A204.1 (cell line): ENCODE measurements around the gene ARHGAP26.
"Not testable (repeated sequence)": the region's sequence is repeated elsewhere in the genome, so short reads cannot be mapped to it uniquely, and the experiment has no call there.

Experiments used
- FAIRE-seq: peaks from 2 replicates; lab custom pipeline; 2012; peaks lifted over from hg19 to GRCh38; lab: Jason Lieb, UNC

Gene ARHGAP26

DNA sequence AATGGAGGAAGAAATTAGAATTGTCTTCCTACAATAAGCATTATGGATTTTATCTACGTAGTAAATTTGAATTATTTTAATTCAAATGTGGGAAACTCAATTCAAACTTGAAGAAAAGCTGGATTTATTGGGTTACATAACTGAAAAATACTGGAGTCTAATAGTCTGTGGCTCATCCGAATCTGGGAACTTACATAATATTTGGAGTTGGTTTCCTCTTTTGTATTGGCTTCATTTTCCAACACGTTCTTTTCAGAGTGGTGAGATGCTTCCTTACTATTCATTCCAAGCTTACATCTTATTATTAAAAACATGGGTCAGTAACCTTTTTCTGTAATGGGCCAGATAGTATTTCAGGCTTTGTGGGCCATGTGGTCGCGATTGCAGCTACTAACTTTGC is 164.8 kb downstream of the ARHGAP26 start:
- FAIRE-seq: no peak

DNA sequence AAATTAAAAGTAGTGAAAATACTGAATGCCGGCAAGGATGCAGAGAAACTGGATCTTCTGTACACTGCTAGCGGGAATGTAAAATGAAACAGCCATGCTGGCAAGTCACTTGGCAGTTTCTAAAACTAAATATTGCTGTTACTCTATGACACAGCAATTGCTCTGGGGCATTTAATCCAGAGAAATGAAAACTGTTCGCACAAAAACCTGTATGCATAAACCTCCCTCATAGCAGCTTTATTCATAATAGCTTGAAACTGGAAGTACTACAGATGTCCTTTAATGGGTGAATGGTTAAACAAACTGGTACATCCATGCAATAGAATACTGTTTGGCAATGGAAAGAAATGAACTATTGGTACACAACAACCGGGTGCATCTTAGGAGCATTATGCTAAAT is 167.2 kb downstream of the ARHGAP26 start:
- FAIRE-seq: no peak

DNA sequence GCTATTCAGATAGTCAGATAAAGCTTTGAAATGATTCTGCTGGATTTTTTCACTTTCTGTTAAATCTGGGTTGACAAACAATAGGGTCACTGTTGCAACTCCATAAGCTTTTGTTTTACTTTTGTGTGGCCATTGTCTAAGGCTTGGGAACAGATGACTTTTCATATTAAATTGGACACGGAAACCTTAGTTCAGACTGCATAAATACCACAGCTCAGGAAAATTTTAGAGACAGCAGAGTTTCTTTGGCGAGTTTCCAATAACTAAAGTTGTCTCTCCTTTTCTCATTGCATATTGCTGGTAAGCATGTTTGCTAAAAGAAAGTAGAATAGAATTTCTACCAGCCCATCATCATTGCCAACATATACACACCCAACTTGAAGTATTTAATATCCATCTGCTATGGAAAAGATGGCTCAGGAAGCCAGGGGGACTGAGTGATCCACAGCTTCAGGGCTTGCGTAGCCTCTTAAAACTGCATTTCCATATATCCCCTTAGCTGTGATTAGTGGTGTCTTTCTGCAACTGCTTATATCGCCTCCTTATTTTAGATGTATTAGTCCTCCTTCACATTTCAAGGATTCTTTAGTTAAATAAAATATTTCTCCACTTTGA is 168.2 kb downstream of the ARHGAP26 start:
- no peak for FAIRE-seq

DNA sequence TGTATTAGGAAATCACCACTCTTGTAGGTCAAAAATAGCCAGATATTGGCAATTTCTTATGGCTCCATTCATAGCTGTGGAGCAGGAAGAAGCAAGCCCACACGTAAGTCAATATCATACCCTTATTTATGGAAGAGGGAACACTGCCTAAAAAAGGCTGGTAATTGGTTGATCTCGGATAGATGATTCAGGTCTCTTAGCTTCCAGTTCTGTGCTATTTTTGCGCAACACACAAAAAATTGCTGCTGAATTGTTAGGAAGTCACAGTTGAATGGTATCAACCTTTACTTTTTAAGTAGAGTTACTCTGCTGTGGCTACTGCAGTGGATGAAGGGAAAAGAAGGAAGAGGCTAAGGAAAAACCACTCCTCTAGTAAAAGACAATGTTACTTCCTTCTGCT is 168.8 kb downstream of the ARHGAP26 start:
- no peak for FAIRE-seq

DNA sequence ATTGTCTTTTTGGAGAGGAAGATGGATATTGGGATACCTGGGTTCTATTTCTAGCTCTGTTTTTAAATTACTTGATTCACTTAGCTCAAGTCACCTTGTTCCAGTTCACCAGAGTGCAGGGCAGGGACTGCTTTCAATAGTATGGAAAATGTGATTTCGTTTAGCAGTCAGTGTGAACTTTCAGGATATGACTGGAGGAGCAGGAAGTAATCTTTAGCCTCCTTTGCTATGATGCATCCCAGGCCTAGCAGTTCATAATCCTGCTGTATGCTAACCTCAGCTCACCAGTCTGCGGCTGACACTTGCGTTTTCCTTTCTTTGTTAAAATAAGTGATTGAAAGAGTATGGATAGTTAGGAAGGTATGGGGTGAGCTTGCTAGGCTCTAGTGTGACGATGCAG is 169.7 kb downstream of the ARHGAP26 start:
- FAIRE-seq: no peak

DNA sequence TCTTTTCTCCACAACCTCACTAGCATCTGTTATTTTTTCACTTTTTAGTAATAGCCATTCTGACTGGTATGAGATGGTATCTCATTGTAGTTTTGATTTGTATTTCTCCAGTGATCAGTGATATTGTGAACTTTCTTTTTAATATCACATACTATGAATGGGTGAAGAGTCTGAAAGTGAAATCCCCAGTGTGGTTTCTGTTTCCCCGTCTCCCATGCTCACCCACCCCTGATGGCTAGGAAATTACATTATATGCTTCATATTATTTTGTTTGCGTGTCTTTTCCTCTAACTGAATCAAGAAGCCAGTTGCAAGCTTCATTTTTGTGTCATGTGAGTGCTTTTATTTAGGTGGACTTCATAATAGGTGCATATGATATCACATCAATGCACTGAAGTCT is 171.1 kb downstream of the ARHGAP26 start:
- no peak for FAIRE-seq

DNA sequence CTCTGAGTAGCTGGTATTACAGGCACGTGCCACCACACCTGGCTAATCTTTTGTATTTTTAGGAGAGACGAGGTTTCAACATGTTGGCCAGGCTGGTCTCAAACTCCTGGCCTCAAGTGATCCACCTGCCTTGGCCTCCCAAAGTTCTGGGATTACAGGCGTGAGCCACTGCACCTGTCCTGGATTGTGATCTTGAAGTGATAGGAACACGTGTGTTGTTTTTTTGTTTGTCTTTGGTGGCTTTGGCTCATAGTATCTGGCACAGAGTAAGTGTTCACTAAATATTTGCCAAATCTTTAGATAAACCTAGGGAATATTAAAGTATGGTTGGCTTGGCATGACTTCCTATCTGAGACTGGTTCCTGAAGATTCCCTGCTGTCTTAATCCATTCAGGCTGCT is 172.7 kb downstream of the ARHGAP26 start:
- no peak for FAIRE-seq

DNA sequence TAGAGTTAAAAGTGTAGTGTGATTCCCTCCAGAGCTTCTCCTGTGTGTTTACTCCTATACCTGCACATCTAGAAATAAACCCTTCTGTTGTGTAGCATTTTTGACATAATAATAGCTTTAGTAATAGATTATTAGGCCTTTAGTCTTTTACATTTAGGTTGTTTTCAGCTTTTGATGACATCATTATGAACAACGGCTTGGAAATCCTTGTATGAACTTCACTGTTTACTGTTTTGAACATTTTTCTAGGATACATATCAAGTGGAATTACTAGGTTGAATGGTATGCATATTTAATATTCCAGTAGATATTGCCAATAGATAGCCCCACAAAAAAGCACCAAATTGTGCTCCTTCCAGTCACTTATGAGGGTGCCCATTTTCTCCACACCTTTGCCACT is 174.0 kb downstream of the ARHGAP26 start:
- FAIRE-seq: no peak

DNA sequence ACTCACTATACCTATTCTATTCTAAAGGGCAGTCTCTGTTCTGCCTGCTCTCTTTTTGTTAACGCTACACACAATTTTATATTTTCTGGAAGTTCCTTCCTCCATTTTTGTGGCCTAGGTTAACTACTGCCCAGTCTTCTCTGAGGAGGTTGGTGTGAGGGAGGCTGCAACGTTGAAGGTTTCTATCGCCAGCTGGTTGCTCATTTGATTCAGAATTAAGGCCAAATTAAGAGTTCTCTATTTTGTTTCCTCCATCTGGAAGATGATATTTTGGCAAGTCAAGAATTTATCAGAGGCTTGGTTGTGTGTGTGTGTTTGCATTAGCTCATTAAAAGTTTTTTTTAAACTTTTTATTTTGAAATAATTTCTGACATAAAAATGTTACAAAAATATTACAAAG is 175.1 kb downstream of the ARHGAP26 start:
- no peak for FAIRE-seq

DNA sequence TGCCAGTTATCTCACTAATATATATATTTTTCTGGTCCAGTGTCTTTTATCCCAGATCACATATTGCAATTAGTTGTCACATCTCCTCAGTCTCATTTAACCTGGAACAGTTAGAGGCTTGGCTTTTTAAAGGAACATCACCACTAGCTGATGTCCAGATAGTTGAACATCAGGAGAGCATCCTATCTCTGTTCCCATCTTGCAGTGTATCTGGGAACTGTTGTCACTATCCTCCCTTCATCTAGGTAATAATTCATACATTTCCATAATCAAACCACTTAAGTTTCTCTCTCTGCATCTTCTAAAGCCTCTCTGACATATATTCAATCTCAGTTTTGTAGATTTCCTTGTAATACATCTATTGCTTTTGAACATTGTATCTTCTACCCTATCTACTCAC is 175.7 kb downstream of the ARHGAP26 start:
- FAIRE-seq: no peak

DNA sequence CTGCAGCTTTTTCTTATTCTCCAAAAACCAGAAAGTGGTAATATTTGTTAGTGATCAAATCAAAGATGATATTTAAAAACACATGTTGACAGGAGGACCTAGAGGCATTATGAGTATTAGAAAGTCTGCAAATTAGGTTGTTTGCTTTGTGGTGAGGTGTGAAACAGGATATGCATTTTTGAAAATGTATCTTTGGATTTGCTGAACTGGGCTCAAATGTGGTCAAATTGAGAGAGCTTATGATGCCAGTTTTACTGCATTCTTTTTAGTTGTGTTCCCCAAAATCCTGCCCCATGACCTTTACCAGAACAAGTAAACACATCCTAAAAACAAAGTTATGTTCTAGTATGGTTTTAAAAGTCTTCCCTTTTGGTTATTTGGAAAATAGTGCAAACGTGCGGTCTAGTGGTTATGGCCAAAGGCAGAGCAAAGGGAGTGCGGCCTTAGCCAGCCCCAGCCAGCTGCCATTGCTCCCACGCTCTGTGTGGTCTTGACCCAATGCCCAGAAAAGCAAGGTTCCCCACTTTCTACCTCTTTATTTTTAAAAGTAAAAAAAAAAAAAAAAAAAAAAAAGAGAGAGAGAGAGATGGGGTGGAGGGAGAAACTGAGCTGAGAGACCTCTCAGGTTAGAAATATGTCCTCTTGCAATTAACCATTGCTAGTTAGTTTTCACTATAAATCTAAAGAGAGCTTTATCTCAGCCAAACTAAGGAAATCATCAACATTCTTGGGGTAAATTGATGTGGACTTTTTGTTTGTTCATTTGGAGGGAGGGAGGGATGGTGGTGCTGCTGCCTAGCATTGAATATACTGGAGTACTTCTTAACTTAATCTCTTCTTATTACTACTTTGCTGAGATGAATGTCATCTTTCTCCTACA is 176.6 kb downstream of the ARHGAP26 start:
- FAIRE-seq: no peak

DNA sequence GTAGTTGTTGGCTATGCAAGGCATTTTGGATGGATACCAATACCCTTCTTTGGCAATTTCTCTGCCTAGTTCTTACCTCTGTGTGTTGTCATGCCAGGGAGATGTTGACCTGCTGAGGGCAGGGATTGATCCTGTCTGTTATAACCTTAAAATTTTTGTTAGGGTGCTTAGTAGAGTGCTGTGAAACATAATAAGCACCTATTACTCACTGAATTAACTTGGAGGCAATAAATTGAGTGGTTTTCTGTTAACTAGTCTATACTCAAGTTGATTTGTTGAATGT is 177.2 kb downstream of the ARHGAP26 start:
- no peak for FAIRE-seq

DNA sequence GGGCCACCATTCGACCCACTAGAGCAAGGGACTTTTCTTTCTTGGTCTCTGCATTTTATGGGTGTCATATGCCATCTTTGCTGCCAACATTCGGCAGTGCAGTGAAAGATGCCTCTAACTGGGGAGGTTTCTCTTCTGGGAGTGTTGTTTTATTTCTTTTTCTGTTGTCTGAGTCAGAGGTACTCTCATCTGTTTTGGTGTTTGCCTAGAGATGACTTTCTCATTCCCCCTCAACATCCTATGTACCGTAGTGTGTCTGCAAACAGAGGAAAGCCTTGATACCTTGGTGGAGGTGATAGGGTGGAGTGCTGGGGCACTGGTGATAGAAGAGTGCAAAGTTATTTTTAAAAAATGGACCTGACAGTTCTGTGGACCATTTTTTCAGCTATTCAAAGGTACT is 182.1 kb downstream of the ARHGAP26 start:
- FAIRE-seq: no peak

DNA sequence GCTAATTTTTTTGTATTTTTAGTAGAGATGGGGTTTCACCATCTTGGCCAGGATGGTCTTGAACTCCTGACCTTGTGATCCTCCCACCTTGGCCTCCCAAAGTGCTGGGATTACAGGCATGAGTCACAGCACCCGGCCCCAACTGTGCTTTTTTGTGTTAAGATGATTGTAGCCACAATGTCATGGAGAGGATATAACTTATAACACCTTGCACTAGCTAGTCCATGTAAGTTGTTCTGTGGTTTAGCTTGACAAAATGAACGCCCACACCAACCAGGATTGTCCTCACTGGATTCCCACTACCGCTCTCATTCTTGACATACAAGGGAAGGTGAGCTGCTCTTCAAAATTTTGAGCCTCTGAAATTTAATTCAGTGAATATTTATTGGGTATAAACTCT is 182.7 kb downstream of the ARHGAP26 start:
- not testable (repeated sequence) for FAIRE-seq

DNA sequence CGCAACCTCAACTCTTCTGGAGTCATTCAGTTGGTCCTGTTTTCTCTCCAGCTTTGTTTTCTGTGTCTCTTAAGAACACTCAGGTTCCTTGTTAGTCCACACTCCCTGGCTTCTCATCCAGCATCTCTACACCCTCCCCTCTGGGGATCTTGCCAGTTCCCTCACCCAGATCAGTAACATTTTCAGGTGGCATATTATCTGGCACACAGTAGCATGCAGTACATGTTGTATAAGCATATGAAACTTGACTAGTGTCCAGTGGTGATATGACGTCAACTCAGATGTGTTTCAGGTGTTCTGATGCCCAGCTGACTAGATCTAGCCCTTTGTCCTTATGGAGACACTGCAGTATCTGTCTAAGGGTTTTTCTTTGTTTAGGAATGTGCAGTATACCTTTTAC is 184.3 kb downstream of the ARHGAP26 start:
- no peak for FAIRE-seq

DNA sequence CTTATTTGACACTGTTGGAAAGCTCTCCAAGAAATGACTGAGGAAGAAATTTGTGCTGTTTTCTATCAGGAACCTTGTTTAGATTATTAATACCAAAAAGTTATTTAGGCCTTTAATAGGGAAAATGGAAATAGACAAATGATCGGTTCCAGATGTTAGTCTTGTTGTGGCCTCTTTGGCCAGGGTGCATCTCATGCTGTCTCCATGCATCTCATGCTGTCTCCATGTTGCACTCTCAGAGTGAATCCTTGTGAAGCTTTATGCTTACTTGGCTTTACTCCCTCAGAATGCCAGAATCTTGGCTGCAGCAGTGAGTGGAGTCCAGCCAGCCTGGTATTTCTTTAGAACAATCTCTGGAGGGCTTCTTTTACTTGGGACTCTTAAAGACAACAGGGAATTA is 185.5 kb downstream of the ARHGAP26 start:
- no peak for FAIRE-seq

DNA sequence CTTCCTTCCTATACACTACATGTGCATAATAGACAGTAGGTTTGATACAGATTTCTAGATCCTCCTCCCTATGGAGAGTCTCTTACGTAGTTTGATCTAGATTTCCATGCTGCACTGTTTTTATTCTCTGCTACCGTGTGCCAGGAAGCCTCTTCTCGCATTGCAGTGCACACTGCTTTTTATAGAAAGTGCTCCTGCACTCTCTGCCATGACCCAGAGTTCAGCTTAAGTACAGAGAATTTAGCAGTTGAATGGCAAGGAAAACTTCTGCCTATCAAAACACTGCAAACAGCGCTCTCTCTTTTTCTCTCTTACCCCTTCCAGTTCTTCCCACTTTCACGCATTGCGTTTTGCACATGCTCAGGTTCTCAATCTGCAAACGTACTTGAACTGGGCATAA is 187.4 kb downstream of the ARHGAP26 start:
- no peak for FAIRE-seq

DNA sequence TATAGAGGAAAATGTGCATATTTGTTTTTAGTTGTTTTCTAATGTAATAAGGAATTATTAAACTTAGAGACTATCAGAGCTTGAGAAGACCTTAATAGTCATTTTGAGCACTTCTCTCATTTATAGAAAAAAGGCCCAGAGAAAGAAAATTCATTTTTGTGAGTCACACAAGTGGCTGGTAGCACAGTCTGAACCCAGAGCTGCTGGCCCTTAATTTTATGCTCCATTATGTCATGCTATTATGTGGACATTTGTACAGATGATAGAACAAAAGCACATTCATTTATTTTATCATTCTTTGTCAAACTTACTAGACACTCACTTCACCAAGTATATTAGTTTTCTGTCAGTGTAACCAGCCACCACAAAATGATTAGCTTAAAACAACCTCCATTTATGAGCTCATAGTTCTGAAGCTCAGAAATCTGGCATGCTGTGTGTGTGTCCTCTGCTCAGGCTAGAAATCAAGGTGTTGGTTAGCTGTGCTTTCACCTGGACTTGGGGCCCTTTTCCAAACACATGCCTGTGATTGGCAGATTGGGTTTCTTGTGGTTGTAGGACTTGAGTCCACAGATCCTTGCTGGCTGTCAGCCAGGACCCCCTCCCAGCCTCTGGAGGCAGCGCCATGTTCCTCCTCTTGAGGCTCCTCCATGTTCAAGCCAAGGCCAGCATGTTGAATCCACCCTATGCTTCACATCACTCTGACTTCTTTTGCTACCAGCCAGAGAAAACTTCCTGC is 188.9 kb downstream of the ARHGAP26 start:
- FAIRE-seq: no peak

DNA sequence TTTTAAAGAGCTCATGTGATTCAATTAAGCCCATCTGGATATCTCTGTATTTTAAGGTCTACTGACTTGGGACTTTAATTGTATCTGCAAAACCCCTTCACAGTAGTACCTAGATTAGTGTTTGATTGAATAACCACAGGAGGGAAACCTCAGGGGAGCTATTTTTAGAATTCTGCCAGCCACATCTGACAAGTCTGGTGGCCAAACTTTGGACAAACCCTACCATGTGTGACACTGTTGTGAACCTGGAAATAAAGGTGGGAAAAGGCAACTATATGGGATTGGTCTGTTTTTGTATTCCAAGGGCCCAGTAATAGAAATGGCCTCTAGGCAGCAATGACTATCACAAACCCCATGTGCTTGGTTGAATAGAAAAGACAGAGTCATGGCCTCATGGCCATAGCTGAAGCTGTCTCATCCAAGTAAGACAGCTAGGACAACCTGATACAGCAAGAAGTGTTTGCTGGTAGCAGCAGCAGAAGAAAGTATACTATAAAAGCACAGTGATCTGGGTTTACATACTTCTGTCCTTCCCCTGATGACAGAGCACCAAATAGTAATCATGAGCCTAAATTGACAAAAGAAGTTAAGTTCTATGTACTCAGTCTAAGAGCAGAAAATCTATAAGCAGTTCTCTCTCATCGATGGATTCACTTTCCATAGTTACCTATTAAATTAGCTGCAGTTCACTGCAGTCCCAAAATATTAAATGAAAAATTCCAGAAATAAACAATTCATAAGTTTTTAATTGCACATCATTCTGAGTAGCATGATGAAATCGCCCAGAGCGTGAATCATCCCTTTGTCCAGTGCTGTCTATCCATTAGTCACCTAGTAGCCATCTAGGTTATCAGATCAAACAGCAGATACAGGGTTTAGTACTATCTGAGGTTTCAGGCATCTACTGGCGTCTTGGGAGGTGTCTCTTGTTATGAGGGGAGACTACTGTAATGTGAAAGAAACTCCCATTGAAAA is 189.8 kb downstream of the ARHGAP26 start:
- no peak for FAIRE-seq

DNA sequence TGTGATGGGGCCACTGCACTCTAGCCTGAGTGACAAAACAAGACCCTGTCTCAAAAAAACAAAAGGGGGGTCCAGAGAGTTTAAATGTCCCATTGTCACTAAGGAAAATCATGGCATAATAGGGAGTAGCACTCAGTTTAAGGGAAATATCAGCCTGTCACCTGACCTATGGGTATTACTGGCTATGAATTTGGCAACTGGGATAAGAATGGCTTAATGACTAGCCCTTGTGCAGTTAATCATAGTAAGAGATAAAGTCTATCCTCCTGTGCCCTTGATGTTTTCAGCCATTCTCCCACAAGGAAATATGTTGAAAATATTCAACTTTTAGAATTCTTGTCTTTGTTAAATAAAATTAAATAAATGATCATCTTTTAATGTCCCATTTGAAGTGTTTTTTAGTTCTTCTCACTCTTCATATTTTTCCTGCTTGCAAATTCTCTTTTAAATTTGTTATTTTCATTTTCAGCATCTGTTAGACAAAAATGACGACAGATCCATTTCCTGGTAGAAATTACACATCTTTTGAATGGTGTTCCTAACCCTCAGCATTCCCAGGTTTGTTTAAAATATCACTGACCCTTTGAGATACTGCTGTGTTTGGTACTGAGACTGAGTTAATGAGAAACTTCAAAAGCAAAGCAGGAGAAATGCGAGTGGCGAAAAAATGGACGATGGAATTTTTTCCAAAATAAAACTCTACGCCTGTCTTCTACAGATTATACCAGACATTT is 191.4 kb downstream of the ARHGAP26 start:
- no peak for FAIRE-seq

DNA sequence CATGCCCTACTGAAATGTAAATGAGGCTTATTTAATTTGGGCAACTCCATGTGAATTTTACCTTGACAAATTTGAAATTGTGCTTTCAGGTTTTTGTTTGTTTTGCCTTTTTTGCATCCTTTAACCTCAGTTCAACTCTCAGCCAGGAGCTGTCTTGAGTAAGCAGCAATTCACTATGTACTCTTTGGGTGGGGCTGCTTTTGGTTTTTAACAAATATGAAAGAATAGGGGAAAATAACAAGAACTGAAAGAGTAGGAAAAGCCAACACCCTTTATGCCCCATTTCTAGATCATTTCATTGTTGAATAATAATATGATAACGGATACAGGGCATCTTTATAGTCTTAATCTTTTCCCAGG is 192.0 kb downstream of the ARHGAP26 start:
- no peak for FAIRE-seq
